DMS114 treated with DMSO at 0.1 percent for 48 hours (cell line): ENCODE data around the gene GPAT3.

Experiments
- DNase-seq: peaks from one replicate; lab custom pipeline; 2025; ENCODE audit not compliant: unreplicated experiment; lab: John Stamatoyannopoulos, UW

Gene GPAT3

DNA sequence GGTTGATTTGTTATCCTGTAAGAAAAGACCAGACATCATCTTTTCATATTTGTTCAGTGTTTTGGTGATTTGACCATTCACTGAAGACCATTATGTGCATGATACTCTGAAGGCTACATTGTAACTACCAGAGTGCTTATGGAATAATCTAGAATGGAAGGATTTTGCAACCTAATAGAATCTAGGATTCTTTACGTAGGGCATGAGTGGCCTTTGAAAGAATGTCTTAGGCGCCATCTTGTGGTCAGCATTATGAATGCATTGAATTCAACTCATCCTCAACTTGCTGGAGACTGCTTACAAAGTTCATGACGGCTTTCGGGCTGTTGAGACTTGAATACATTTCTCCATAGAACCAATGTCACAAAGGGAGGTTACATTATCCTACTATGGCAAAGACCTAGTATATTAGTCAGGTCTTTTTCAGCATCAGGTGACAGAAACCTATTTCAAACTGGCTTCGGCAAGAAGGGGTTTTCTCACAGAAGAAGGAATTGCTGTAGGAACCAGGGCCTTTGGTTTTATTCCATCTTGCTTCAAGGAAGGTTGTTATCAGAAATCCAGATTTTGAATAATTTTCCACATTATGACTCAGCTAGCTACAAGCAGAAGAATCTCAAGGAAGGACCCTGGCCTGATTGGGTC, 104.1 kb downstream of the GPAT3 start:
- DNase-seq: peak; percentile 46

DNA sequence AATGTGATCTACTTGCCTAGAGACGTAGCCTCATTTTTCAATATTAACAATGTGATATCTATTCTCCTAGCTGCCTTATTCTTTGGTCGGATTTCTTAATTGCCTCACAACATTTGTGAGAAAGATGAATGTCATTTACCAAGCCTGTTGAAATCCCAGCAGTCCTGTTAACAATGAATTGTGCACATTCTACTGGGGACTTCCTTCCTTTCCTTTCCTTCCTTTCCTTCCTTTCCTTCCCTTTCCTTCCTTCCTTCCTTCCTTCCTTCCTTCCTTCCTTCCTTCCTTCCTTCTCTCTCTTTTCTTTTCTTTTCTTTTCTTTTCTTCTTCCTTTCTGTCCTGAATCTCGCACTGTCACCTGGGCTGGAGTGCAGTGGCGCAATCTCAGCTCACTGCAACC, 107.1 kb downstream of the GPAT3 start:
- DNase-seq: no peak

DNA sequence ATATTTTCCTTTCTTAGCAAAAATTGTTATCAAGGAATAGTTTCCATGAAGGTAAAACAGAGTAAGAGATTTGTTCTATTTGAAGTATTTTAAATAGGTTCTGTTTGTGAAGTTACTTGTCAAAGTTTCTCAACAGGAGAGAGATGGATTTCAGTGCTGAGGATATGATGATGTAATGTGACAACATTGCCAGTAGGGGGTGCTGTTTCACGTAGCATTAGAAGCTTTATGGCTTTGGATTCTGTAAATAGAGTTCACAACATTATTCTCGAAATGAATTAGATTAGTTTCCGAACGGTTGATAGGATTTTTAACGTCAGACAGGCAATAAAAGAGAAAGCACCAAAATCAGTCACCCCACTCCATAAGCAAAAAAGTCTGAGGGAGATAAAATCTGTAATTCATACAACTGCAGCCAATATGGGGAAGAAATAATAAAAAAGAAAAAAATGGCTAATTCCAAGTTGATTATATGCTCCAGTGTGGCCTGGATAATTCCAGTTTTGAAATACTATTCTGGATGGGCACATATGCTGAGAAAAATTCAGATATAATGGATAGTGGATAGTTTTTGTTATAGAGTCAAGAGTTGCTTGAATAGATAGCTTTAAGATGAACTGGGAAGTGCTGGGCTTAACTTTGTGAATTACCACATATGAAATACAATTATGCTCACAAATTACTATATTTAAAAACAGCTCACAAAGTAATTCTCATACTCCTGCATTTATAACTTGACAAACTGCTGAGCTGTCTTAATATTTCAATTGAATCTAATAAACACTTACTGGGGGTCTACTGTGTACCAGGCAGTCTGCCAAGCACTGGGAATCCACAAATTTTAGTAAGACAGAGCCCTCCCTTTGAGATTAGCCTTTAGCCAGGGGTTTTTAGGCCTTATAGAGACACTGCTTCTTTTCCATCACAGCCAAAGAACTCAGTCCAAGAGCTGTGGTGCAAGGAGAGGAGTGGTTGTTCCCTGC, 109.1 kb downstream of the GPAT3 start:
- peak; percentile 21 for DNase-seq

DNA sequence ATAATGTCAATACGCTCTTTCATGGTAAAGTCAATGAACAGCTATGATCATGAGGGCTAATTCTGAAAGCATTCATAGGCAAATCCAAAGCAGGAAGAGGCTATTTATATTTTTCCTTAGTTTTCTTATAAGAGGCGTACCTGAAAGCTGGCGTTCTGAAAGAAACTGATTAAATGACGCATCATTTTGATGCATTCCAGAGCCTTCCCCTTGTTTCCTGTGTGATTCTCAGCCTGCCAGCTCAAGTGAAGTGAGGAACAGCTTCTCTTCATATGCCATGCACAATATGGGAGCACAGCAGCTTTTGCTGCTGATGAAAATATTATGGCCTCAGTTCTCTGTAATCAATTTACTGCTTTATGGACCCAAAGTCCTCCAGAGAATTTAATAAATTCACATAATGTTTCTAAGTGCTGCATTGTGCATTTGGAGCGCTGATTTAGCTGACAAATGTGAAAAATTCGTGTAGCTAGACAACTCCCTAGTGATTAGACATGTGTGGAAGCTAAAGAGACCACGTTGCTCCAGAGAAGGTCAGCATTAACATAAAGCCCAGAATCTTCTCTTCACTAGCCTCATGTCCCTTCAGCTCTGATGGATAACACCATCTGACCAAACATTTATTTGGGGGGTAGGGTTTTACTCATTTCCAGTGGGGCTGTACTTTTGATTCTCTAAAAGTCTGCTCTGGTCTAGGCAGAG, 110.8 kb downstream of the GPAT3 start:
- no peak for DNase-seq

DNA sequence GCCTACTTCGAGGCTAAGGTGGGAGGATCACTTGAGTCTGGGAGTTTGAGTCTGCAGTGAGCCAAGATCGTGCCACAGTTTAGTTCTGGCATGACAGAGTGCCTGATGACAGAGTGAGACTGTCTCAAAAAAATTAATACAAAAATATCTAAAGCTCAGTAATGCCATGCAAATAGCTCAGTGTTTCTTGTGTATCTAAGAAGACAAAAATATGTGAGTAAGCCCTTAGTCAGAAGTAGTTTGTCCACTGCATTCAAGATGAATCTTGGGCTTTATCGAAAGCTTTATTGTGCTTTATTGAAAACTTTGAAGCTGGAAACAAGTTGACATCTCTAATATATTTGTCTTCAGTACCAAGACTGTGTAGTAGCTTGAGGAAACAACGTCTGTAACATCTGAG, 115.9 kb downstream of the GPAT3 start:
- DNase-seq: no peak
